Upper lobe of right lung (tissue), 1 donor: ENCODE data around the gene WNK2. TPM values are rescaled to one million over a fixed set of nuclear protein-coding genes. Genes with fewer than 3 reads are reported as not detected.

Experiments
- ATAC-seq: fragments of 200-7000 bp; cut with Tn5 transposase; one replicate; pipeline ENCODE4 v1.9.1; 2020; ENCODE audit warnings: mild to moderate bottlenecking, moderate library complexity
- DNase-seq: peaks from one replicate; pipeline ENCODE4 v3.0.0-alpha.2; 2020
- H3K27ac ChIP-seq: fragments of 200-600 bp; one replicate; pipeline ENCODE4 v1.8.0; 2022
- H3K27me3 ChIP-seq: fragments of 200-600 bp; one replicate; pipeline ENCODE4 v1.8.0; 2022; ENCODE audit warnings: mild to moderate bottlenecking
- H3K36me3 ChIP-seq: fragments of 200-600 bp; one replicate; pipeline ENCODE4 v1.8.0; 2022
- H3K4me1 ChIP-seq: fragments of 200-600 bp; one replicate; pipeline ENCODE4 v1.8.0; 2022
- H3K4me3 ChIP-seq: fragments of 200-600 bp; one replicate; pipeline ENCODE4 v1.8.0; 2022; ENCODE audit warnings: mild to moderate bottlenecking
- H3K9me3 ChIP-seq: fragments of 200-600 bp; one replicate; pipeline ENCODE4 v1.8.0; 2022
- intact Hi-C: fragments of 100-400 bp; cut with DNase I; formaldehyde crosslinking; loops from one replicate; pipeline ENCODE4 v1.11.0; 2022
- total RNA-seq: library from RNA; stranded (reverse); fragmentation: NEBNext Ultra II Directional; extraction: Animal tissue kit (Norgen Biotek cat#: 25700); gene quantifications from one replicate; pipeline ENCODE4 v1.2.1, GENCODE V29; 2021
- TF ChIP-seq, protein P1 (sequence below): fragments of 200-600 bp; IDR thresholded peaks from one replicate; pipeline ENCODE4 v1.8.0; 2022; ENCODE audit warnings: antibody characterized with exemption
- donor health status: DM: no; HTN: yes; CAD: no; lungs with severe emphysema.

The WNK2 gene
- total RNA-seq, 1 donor from 2014 or later = 0.35 TPM

DNA sequence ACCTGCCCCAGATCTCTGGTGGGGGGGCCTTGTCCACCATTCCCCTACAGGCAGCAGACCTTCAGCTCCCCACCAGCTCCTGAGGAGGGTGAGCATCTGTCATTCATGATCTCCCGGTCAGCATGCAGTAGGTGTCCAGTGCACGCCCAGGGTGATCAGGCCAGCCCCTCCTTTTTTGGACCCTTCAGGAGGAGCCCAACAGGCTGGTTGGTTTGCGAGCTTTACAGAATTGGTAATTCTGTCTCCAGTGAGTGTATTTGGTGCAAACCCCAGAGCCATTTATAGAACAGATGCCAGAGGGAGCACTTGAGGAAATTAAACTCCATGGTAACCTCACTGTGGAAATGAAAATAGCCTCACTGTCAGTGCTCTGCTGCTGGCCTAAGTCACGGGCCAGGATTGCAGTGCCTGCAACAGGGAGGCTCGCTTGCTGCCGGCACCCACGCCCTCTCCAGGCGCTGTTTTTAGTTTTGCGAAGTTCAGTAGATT is 23.4 kb downstream of the WNK2 start:
- Histone ChIP-seq H3K4me1 (no peaks in the 10 kb centered on the region), H3K9me3 (no peaks in the 10 kb centered on the region), H3K36me3 (no peaks in the 10 kb centered on the region), H3K27me3 (peaks cover 4% of the 10 kb centered on the region), H3K4me3 (no peak overlapping the region), H3K27ac (no peak overlapping the region)
- TF ChIP-seq, protein P1, sequence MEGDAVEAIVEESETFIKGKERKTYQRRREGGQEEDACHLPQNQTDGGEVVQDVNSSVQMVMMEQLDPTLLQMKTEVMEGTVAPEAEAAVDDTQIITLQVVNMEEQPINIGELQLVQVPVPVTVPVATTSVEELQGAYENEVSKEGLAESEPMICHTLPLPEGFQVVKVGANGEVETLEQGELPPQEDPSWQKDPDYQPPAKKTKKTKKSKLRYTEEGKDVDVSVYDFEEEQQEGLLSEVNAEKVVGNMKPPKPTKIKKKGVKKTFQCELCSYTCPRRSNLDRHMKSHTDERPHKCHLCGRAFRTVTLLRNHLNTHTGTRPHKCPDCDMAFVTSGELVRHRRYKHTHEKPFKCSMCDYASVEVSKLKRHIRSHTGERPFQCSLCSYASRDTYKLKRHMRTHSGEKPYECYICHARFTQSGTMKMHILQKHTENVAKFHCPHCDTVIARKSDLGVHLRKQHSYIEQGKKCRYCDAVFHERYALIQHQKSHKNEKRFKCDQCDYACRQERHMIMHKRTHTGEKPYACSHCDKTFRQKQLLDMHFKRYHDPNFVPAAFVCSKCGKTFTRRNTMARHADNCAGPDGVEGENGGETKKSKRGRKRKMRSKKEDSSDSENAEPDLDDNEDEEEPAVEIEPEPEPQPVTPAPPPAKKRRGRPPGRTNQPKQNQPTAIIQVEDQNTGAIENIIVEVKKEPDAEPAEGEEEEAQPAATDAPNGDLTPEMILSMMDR = no peak
- DNase-seq (no peak), ATAC-seq (no peak)
- intact Hi-C loops = no loop called here

DNA sequence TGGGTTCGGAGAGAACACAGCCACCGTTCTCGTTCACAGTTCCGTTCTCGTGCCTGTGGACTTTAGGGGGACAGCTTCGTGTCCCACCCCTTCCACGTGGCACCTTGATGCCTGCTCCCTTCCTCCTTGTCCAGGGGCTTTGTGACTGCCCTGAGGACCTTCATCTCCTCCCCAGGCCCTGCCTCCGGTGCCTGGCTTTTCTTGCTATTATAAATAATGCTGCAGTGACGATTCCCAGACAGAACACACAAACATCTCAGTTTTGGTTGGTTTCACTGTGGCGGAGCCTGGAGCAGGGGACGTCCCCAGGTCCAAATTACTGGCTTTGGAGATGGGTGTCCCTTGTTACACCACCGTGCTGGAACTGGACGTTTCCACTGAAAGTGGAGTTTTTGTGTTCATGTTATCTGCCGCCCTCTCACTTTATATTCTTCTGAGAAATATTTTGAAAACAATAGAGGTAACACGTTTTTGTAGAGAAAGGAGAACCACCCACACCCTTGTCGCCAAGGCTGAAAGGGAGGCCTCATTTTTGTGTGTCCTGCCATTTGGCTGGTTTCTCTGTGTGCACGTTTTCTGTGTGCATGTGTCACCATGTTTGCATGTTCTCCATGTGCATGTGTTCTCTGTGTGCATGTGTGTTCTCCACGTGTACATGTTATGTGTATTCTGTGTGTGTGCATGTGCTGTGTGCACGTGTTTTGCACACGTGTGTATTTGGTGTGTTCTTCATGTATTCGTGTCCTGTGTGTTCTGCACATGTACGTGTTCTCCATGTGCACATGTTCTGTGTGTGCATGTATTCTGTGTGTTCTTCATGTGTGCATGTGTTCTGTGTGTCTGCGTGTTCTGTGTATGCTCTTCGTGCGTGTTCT is 24.2 kb downstream of the WNK2 start:
- Histone ChIP-seq H3K4me1 (no peaks in the 10 kb centered on the region), H3K36me3 (no peaks in the 10 kb centered on the region), H3K27ac (peak overlapping the region; percentile 30), H3K9me3 (no peaks in the 10 kb centered on the region), H3K27me3 (peaks cover 2% of the 10 kb centered on the region), H3K4me3 (no peak overlapping the region)
- DNase-seq (no peak), ATAC-seq (no peak)
- TF ChIP-seq, protein P1 = no peak
- intact Hi-C loops = no loop called here

DNA sequence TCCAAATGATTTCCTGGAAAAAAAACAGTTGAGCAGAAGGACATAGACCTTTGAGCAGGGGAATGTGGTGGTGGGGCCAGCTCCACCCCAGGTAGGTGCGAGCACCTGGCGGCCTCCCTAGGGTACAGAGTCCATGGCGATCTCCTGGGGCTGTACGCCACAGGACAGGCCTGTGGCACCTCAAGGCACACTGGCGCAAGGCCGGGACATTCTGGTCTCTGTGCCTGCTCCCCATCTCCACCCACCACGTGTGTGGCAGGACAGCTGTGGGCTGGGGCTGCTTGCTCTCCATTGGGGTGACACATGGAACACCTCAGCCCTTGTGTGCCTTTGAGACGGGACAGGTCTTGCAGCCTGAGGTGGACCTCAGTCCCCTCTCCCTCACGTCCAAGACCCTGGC is 25.2 kb downstream of the WNK2 start:
- no peak overlapping the region for H3K27ac ChIP-seq
- DNase-seq (no peak), ATAC-seq (no peak)
- TF ChIP-seq, protein P1 = no peak
- no peaks in the 10 kb centered on the region for H3K36me3 ChIP-seq
- no peaks in the 10 kb centered on the region for H3K27me3 ChIP-seq
- H3K4me3 ChIP-seq = no peak overlapping the region
- H3K9me3 ChIP-seq = no peaks in the 10 kb centered on the region
- intact Hi-C loops = no loop called here
- no peaks in the 10 kb centered on the region for H3K4me1 ChIP-seq

DNA sequence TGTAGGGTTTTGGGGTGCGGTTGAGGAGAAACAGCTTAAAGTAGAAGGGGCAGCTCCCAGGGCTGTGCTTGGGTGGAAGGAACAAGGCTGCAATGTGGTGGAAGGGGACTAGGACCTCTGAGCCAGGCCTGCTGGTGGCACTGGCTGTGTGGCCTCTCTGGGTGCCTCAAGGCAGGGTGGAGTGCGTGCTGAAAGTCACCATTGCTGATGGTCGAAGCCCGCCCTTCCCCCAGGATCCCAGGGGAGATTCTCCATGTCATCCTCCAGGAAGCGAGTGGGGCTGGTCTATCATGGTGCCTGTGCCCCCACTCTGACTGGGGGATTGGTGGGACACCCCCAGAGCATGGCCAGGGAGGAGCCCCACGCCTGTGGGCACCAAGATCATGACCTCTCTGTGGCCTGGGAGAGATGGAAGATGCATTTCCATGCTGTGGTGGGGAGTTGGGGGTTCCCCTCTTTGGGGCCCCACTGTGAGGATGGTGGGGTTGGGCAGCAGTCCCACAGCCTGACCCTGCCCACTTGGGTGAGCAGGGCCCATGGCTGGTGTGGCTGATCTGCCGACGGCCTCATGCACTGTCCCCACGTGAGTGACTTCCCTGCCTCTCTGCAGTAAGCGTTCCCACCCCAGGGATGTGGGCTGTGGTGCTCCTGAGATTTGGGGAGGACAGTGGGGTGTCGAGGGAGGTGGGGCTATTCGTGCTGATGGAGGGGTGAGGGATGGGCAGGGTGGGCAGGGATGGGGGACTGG is 25.8 kb downstream of the WNK2 start:
- DNase-seq (no peak), ATAC-seq (no peak)
- Histone ChIP-seq H3K27ac (no peak overlapping the region), H3K36me3 (no peaks in the 10 kb centered on the region), H3K4me3 (no peak overlapping the region), H3K4me1 (no peaks in the 10 kb centered on the region), H3K27me3 (no peaks in the 10 kb centered on the region), H3K9me3 (no peaks in the 10 kb centered on the region)
- TF ChIP-seq, protein P1 = no peak
- intact Hi-C loops = no loop called here

DNA sequence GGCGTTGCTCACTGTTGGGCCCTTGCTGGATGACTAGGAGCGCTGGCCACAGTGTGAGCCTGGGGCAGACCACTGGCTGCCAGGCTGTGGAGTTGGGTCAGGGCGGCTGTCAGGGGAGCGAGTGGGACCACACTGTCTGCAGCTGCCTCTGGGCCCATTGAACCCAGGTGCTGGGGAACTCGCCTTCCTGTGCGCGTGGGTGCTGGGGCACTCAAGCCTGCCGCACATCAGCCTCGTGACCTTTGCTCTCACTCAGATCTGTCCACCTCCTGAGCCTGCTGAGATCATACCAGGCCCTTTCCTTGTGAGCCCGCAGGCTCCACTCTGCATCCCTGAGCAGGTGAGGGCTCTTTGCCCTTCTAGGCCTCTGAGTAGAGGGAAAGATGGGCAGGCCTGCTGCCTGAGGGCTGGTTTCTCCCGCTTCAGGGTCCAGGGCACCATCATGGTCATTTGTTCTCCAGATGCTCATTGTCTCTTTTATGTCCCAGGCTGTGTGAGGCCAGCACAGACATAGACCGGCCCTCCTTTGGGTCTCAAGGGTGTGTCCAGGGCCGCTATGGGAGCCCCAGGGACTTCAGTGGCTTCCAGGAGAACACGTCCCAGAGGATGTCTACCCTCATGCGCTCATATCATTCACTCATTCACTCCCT is 26.5 kb downstream of the WNK2 start:
- Histone ChIP-seq H3K27me3 (no peaks in the 10 kb centered on the region), H3K4me1 (no peaks in the 10 kb centered on the region), H3K9me3 (peaks cover 3% of the 10 kb centered on the region), H3K27ac (no peak overlapping the region), H3K36me3 (no peaks in the 10 kb centered on the region), H3K4me3 (no peak overlapping the region)
- TF ChIP-seq, protein P1 = no peak
- ATAC-seq = no peak
- intact Hi-C loops = no loop called here
- DNase-seq = no peak
